HG03469 (cell line): ENCODE results near the gene OR10AD1.
"Not testable (repeated sequence)": the region's sequence is repeated elsewhere in the genome, so short reads cannot be mapped to it uniquely, and the experiment has no call there.

Experiments used
- ATAC-seq: cut with Tn5 transposase; IDR thresholded peaks from one replicate; pipeline ENCODE4 v1.9.1; 2021; ENCODE audit warnings: mild to moderate bottlenecking, moderate library complexity, moderate number of reproducible peaks; ENCODE audit not compliant: unreplicated experiment

OR10AD1 gene

DNA sequence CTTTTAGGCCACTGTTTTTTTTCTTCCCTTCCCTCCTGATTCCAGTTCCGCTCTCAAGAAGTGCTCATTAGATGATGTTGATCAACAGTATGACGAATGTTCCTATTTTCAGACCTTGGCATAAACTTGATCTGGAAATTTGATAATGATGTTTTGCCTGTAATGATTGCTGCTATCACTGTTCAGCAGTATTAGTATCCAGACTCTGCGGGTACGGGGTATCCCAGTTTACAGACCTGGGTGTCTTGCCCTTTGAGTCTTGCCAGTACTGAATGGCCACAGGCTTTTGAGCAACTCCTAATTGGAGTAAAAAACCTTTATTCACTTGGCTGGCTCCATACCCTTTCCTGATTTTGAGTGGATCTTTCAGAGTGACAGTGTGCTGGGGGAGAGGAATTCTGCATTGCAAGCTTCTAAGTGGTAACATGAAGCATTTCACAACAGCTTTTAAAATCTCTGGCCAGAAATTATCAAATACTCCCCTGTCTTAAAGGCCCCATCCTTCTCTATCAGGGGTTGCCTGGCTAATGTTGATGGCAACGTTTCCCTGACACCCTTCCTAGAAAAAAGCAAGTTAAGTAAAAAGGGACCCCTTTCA is 39.8 kb downstream of the OR10AD1 start:
- no peak for ATAC-seq

DNA sequence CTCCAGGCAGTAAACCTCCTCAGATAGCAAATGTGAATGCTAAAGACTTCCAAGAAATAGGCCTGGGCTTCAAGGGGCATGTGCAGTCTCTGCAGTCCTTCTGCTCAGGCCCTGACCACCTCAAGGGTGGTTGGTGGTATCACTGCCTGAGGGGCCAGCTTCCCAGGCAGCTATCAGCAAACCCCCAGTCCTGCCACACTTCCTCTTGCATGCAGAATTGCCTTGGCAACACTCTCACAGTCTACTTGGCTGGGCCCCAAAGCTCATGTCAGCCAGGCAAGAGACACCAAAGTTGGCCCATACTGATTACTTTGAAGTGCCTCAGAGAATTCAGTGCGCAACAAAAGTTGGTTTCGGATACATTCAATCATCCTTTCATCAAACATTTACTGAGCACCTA is 42.3 kb downstream of the OR10AD1 start:
- no peak for ATAC-seq

DNA sequence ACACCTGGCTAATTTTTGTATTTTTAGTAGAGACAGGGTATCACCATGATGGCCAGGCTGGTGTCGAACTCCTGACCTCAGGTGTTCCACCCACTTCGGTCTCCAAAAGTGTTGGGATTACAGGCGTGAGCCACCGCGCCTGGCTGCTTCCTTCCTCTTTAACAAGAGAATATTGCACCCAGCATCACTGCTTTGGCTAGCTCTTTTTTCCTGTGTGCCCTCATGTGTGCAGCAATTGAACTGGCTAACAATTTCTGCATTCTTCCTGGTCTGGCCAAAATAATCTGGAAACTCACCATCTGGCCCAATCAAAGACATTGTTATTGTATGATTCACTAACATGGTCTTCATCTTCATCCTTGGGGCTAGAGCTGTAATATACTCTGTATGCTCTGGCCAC is 43.0 kb downstream of the OR10AD1 start:
- no peak for ATAC-seq

DNA sequence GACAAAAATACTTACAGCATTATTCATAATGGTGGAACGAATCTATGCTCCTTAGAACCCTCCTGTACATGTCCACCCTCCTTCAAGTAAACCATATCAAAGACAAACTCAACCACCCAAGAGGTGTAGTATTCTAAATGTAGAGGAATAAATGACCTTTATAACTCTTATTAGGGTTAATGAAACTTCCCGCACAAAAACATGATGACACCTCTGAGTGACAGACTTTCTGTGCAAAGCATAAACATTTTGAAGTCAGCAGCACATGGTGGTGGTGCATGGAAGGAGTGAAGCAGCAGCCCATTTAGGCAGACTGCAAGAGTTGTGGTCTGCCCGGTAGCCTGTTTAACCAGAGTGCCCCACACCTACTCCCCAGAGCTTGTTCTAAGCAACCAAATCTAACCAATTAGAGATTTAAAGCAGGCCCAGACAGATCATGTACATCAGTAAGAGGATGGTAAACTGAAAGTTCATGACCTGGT is 45.2 kb downstream of the OR10AD1 start:
- no peak for ATAC-seq

DNA sequence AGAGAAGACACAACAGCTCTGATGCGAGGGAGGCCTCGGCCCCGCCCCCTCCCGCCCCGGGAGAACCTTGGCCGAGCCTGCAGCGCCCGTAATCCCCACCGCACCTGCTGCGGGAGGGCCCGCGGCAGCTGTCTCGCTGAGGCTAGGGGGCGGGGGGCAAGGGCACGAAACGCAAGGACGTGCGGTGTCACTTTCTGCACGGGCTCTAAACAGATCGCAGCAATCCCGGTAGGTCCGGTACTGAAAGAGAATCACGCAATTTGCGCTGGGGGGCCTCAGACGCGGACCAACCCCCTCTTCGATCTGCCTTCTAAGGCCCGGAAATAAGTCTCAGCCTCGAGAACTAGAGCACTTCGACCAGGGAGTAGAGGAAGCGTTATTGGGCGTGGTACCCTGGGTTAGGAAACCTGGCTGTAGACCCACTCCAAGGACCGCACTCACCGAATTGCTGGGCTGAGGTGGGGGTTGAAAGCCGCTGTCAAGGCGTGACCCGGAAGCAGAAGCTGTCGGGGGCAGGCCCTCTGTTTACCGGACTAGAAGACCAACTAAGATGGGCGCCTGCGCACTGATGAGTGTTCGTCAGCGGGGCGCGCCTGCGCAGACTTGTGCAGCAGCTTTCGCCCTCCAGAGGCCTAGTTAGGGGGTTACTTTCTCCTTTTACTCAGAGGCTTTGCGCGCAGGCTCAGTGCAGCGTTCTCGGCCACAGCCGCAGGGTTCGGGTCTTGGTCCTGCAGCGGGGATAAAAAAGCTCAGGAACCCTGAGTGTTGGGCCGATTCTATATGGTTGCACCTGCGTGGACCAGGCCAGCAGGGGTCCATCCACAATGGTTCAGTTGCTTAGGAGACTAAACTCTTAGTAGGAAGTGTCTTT is 45.8 kb downstream of the OR10AD1 start, which contains the start of gene ASB8:
ASB8 (minus strand) TSS at position 498 of the 871 bp plus-strand sequence. CDS start 4,019 bp downstream, outside the sequence.
- peak; percentile 82 for ATAC-seq

DNA sequence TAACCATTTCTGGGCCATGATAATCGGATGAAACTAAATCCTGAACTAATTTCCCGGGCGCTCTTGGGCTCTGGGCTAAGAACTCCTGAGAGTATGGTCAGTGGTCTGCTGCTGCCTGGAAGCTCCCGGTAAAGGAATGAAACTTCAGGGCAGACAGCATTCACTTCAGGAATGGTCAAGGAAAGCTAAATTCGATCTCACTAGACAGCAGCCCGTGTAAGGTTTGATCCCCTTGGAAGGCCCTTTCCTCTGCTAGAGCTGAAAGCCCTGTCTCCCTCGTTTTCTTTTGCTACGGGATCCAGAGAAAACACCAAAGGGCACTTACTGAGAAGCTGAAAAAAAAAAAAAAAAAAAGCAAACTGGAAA is 46.5 kb downstream of the OR10AD1 start:
- no peak for ATAC-seq

DNA sequence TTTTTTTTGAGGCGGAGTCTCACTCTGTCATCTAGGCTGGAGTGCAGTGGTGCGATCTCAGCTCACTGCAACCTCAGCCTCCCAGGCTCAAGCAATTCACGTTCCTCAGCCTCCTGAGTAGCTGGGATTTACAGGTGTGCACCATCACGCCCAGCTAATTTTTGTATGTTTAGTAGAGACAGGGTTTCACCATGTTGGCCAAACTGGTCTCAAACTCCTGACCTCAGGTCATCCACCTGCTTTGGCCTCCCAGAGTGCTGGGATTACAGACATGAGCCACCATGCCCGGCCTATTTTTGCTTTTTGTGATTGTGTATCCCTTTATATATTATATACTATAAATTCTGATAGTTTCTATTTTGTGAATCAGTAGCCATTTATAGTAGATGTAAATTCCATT is 47.3 kb downstream of the OR10AD1 start:
- ATAC-seq, result not testable (repeated sequence)
